Stimulated activated CD8-positive, alpha-beta memory T cell treated with anti-CD3 and anti-CD28 coated beads, Interleukin-7, amount 100 ng/mL, for 24 hours (primary cell): ENCODE data around the gene ATP8B4.

Experiments used
- DNase-seq: peaks from one replicate; pipeline ENCODE4 v3.0.0-alpha.2; 2020; ENCODE audit warnings: low read depth

ATP8B4 gene

DNA sequence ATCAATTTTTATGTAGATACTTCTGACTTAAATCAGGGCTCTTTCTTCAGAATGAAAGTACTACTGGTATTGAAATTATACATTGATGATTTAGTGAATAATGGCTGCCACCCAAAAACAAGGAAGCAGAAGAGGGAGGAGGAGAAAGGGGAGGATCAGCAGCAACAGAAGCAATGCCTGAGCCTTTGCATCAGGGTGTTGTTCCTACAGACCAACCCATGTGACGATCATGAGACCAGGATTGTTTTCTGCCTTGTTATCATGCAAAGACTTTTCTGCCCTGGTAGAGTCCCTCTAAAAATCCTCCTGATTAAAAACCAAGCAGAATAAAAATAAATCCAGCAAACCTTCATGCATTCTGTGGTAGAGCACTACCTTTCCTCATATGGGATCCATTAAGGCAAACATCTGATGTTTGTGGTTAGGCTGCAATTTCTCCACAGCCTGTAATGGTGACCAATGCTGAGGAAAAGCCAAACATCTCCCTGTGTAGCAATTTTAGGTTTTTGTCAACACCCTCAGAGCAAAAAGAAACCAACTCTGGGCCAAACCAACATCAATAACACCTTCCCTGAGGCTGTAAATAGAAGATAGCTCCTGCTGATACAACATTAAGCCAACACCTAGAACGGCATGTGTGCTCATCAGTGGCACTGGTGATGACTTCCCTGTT lies 191.7 kb downstream of the ATP8B4 start:
- DNase-seq: no peak

DNA sequence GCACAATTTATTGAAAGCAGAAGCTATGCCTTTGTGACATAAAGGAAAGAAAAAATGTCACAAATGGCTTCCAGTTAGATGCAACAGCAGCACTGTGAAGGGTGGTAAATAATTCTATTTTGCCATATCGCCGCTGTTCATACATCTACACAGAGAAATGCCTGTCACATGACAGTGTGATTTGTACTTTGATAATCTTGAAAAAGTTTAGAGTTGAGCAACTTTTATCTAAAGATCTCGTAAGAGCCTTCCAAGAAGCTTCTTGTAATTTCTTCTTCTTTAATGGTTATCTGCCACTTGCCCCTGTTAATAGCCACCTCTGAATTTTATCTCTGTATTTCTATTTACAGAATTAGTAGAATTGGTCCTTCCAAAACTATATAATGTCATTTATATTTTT lies 192.3 kb downstream of the ATP8B4 start:
- DNase-seq: no peak

- no peak for DNase-seq
Measured at GRCh38 chr15:49923671-49924070, 195.4 kb downstream of the ATP8B4 start.

DNA sequence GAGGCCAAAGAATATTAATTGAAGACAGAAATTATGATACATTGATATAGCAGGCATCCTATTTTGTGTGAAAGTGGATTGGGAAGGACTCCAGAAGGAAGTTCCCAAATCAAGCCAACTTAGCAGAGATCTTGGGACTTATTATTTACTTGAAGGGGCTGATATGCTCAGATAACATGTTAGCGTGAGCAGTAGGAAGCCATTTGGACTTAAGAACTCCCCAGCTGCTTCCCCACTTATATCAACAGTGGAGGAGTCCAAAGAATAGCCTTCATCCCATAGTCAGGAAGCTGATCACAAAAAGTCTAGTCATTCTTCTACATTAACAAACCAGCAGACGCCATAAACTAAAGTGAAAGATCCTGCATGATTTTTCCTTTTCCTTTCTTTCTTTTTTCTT lies 200.0 kb downstream of the ATP8B4 start:
- DNase-seq: no peak

DNA sequence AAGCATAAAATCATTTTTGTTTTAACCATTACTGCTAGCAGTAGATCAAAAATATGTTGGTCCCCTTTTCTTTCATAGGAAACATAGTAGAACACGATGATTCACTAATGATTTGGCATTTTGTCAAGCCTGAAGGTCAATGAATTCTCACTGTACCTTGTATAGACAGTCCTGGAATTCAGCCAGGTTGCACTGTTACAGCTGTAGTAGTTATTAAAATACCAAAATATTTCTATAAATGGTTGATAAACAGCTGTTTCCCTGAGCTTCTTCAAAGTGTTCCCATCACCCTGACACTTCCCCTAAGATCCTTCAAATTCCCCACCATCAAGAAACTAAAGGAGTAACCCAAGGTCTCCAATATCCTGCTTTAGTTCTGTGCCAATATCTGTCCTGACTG lies 200.9 kb downstream of the ATP8B4 start:
- no peak for DNase-seq

DNA sequence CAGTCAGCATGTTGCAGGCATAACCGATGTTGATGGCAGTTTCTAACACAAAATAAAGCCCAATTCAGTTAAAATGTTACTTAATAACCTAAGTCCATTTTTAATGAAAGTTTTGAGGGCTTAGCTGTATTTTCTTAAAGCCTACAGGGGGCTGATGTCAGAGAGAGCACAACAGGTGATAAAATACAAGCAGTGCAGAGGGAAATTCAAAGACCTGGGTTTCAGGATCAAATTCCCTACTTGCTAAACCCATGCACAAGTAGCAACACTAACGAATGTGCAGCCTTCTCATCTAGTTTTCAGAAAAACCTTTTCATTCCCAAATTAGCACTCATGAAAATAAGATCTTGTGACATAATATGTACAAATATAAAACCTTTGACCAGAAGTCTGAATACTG lies 202.0 kb downstream of the ATP8B4 start:
- DNase-seq: no peak

DNA sequence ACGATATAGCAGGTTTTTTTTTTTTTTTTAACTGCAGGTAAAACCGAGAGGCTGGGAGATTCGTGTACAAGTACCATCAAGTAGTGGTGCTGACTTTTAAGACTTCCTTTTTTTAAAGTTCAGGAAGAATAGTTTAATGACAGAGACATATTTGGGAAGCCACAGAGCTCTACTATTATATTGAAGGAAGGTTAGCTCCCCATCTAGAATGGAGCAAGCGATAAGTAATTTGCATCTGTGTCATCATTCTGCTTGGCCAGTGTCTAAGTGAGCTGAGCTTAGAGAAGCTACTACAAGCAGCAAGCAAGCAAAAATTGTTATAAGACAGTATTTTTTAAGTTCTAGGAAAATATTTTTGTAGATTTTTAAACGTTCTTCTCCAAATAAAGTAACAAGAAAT lies 203.2 kb downstream of the ATP8B4 start:
- DNase-seq: no peak

DNA sequence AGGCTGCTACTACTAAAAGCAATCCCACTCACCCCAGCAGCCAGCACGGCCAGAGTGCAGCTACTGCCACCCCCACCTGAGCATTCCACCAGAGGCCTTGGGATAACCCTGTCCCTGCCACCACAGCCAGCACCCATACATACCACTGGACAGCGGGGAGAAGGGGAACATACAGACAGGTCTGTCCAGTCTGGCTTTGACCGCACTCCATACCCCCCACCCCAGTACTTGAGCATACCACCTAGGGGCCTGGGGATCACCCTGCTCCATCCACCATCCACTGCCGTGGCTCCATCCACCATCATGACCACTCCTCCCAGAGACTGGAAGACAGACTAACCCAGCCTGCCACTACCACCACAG lies 210.1 kb downstream of the ATP8B4 start:
- DNase-seq: no peak

DNA sequence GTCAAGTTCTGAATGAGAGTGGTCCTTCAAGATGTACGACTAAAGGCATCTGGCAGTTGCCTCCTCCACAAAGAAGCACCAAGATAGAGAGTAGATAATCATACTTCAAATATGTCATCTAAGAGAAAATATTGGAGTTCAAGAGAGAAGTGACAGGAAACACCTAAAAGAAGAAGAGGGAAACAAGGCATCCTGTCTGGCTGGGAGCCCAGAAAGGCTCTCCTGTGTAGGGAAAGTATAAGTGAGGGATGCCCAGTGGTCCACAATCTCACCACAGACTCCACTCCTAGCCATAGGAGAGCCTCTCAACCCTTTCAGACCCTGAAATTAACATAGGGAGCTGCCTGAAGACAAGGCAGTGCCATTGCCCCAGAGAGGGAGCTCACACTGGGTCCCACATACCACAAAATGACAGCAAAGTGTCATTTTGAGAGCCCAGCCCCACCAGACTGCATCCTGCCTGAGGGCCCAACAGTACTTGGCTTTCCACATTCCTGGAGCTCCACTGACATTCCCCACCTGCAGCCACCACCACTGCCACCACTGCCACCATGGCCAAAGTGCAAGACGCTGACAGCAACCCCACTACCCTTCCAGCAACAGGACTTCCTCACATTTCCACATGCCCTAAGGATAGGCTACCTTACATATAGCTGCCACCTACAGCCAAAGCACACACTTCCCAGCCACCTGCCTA lies 210.6 kb downstream of the ATP8B4 start:
- no peak for DNase-seq

DNA sequence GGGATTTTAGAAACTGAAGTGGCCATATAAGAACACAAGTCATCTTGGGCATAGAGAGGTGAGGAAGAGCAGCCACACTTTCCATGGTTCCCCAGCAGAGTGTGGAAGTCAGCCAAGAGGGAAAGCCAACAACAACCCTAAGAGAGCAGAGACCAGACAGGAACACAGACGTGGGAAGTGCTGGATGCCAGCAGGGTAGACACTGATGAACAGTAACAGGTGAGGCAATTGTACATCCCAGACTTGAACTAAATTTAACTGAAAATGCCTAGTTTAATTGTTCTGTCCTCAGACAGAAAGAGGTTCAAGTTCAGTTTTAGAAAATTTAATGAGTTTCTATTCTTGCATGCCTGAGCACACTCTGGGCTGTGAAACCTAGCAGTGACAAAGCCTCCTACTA lies 212.1 kb downstream of the ATP8B4 start:
- no peak for DNase-seq

DNA sequence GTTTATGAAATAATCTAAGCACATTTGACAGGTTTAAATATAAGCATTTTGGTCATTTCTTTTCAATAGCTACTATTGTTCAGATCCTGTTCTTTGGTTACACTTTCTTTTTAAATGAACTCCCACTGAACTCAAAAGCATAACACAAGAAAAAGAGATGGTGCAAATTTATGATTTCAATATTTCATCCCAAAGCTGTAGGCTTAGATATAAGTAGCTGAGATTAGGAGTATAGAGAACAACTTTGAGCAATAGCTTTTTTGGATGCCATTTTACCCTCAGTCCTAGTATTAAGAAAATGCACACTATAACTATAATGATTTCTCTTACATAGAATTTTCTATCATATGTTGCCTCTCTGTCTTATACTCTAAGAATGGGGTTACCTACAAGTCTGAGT lies 213.8 kb downstream of the ATP8B4 start:
- DNase-seq: no peak

- DNase-seq: no peak
Measured at GRCh38 chr15:49904296-49904695, 214.7 kb downstream of the ATP8B4 start.

GRCh38 chr15:49902685-49903501 lies 216.1 kb downstream of the ATP8B4 start:
- no peak for DNase-seq

- DNase-seq: no peak
Measured at GRCh38 chr15:49901996-49902684, 216.9 kb downstream of the ATP8B4 start.

DNA sequence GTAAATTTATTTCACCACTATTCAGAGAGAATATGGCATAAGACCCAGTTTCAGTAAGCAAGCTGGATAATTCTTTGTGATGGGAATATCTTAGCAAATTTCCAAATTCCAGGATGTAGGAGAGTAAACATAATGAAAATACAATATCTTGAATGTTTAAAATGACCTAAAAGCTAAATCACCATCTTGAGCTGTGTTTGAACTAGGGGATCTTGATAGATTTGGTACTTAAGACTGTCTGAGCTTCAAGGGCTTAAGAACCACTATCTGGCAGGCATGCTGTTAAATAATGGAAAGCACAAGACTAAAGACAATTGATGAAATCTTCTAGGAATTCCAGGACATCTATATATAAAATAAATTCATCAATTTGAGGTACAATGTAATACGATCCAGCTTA lies 217.7 kb downstream of the ATP8B4 start:
- DNase-seq: no peak

DNA sequence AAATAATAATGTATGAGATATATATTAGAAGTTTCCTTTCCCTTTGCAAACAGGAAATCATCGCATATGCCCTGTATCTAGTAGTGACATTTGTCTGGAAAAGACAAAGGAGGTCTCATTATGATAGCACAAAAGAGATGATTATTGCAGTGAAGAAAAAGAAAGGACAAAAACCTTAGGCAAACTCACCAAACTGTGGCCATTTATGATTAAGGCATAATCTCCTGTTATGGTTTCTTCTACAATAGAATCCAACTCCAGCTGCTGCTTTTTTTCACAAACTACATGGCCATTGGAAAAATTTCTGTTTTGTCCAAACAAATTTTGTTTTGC lies 218.2 kb downstream of the ATP8B4 start:
- no peak for DNase-seq

DNA sequence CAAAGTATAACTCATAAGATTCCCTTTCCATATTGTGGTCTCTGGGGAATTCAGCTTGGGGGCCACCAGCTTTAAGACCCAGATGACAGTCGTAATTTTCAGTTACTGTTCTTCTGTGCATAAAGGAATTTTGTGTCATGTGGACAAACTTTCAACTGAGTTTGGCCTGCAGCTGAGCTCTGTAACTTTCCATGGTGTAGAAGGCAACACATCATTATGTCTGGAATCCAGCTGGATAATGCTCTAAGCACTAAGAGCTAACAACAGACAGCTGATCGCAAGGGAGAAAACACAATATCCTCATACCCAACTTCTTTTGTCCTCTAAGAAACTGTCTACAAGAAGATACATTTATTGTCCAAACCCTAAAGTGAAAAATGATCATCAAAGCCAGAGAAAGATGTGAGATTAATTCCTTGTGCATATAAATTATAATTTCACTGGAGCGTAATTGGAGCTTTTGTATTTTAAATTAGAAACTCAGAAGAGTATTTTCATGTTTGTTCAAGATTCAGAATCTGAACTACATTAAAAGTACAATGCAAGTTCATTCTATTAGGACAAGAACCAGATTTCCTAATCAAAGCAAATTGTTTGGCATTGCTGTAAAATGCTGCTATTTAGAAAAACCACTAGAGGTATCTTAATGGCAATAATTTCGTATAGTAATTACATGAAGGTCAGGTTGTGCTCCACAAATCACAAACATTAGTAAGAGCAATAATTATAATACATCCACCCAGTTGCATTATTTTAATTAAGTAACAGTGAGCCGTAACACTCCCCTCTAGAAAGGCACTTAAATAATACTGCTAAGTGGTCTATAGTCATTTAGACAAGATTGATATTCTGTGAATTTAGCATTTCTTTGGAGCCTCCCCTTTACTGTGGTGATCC lies 218.8 kb downstream of the ATP8B4 start:
- DNase-seq: no peak

DNA sequence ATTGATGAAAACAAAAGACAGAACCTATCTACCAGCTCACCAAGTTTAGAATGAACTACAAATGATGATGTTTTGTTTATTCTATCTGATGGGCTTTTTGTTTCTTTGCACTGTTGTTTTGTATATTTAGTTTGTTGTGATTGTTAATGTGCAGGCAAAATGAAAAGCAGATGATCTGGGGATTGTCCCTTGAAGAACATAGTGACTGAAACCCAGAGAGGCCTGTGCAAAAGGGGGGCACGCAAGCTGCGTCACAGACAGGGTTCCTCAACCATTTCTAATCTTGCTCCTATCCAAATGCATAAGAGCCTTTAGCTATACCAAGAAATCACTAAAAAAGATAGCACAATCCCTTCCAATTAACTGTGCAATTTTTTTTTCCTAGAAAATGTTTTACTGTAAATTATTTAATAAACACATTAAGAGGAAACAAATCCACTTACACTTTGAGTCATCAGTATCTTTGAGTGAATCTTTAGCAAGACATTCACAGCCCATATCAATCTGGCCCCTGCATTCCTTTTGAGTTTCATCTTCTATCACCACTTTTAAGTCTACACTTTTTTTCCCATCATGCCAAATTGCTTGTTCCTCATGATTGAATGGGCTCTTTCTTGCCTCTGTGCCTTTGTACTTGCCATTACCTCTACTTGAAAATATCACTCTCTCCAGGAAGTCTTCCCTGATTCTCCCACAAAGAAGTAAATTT lies 220.3 kb downstream of the ATP8B4 start:
- DNase-seq: no peak

- no peak for DNase-seq
Measured at GRCh38 chr15:49898097-49898496, 220.9 kb downstream of the ATP8B4 start.

GRCh38 chr15:49895347-49896223 lies 223.4 kb downstream of the ATP8B4 start:
- DNase-seq: no peak
